Body of pancreas (tissue), 4 donors: ENCODE results near the gene IL1R1. TPM values are rescaled to one million over a fixed set of nuclear protein-coding genes. Genes with fewer than 3 reads are reported as not detected.
"Not testable (repeated sequence)": the region's sequence is repeated elsewhere in the genome, so short reads cannot be mapped to it uniquely, and the experiment has no call there.

Experiments used
- ATAC-seq: fragments of 150-250 bp; one replicate; pipeline ENCODE4 v1.9.1; 2016
- DNase-seq, 4 donors: peaks; one replicate each; pipeline ENCODE4 v3.0.0-alpha.2; 2019
- H3K27ac ChIP-seq, 4 donors: fragments of 200-600 bp; sonication (generic); 1 replicate in 3 of 4; 2 replicates in 1 of 4; pipeline versions ENCODE4 v1.5.1 to v1.6.1; 2016 to 2019; ENCODE audit warnings: mild to moderate bottlenecking in 1 of 4, mixed read lengths in 1 of 4, moderate library complexity in 1 of 4
- H3K27me3 ChIP-seq, 2 donors: fragments of 200-600 bp; sonication (generic); one replicate each; pipeline ENCODE4 v1.6.0; 2016; ENCODE audit warnings: mild to moderate bottlenecking in 1 of 2
- H3K36me3 ChIP-seq, 2 donors: fragments of 200-600 bp; sonication (generic); replicated peaks in 1 of 2; 2 replicates each; pipeline ENCODE4 v1.5.1; 2016; ENCODE audit warnings: low read depth in 2 of 2; ENCODE audit not compliant: insufficient read depth in 1 of 2
- H3K4me1 ChIP-seq: fragments of 200-600 bp; sonication (generic); one replicate; pipeline ENCODE4 v1.6.0; 2016
- H3K4me3 ChIP-seq, 2 donors: fragments of 200-600 bp; sonication (generic); 1 replicate in 1 of 2; 2 replicates in 1 of 2; pipeline ENCODE4 v1.5.1; 2016 to 2019
- H3K9me3 ChIP-seq, 3 donors: fragments of 200-600 bp; sonication (generic); 1 replicate in 2 of 3; 2 replicates in 1 of 3; pipeline ENCODE4 v1.5.1; 2016
- CTCF ChIP-seq, 7 experiments: fragments of 450-650 bp in 4 of 7; fragments of 200-600 bp in 3 of 7; sonication (generic) in 3 of 7; IDR thresholded peaks; one replicate each; pipeline ENCODE4 v1.5.1; 2016 to 2019; ENCODE audit warnings: antibody characterized with exemption in 7 of 7
- POLR2A ChIP-seq, 3 donors: fragments of 450-650 bp; IDR thresholded peaks; one replicate each; pipeline ENCODE4 v1.6.1; 2016; ENCODE audit warnings: antibody characterized with exemption in 3 of 3, mild to moderate bottlenecking in 2 of 3
- WGBS, 2 donors: methylation state at CpG; one replicate each; pipeline ENCODE4 v1.1.5; 2017; 5-methylcytosine and 5-hydroxymethylcytosine counted together
- intact Hi-C: fragments of 100-400 bp; cut with DNase I; formaldehyde crosslinking; loops from one replicate; pipeline ENCODE4 v1.15.1; 2023
- total RNA-seq, 2 donors: library from RNA; depleted of rRNA; stranded (reverse); fragments of >200 nt; gene quantifications; one replicate each; pipeline ENCODE4 v1.1.0, GENCODE V29; 2016

The IL1R1 gene
- total RNA-seq, 2 donors from 2014 or later: 53.4 to 55.4 TPM

GRCh38 chr2:102103284-102103683, 39.3 kb upstream of the IL1R1 start:
- Histone ChIP-seq H3K27me3 (no peaks in the 10 kb centered on the region), H3K36me3 (no peaks in the 10 kb centered on the region), H3K27ac (peak overlapping the region in 3 of 4 donors; percentile 81 to 91 (median 84)), H3K9me3 (no peaks in the 10 kb centered on the region), H3K4me1 (peaks cover 85% of the 10 kb centered on the region), H3K4me3 (no peak overlapping the region)
- intact Hi-C loops: no loop called here
- DNase-seq (no peak), ATAC-seq (no peak)
- TF ChIP-seq CTCF (IDR thresholded peaks at IDR 0.05) (no peak), POLR2A (IDR thresholded peaks at IDR 0.05) (no peak)
- WGBS, 2 donors: 87 to 90% methylated on average over 8 of the region's 8 CpGs

DNA sequence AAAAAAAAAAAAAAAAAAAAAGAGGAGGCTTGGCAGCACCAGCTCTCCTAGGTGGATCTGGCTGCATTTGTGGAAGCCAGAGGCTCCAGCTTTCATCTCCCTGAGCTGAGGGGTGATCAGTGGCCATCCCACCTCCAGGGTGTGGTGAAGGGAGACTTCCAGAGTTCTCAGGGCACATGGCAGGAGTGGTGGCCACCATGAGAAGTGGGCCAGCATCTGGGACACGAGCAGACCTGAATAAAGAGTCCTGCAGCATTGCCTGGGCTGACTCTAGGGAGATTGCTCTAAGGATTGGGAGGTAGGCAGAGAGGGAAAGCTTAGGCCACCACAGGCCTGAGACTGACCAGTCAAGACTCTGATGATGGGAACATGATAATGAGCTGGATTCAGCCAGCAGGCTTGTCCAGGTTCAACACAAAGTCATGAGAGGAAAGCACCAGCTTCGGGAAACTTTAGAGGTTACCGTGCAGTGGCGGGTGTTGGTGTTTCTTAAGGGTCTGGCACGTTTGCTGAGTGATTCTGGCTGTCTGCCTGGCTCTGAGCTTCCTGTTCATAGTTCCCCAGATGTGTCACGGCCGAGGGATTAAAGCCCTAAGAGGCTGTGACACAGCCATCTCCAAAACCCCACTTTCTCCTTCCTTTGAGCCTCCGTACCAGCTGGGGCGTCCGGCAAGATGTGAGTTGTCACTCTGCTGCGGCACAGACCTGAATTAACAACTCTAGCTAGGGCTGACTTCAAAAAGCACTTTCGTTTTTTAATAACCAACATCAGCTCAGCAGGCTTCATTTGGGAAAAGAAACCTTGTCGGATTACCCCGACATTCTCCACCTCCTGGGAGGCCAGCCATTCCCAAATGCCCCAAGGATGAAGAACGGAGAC, 38.3 kb upstream of the IL1R1 start:
- 28 to 38% methylated on average over 9 to 15 of the region's 15 CpGs for WGBS, 2 donors

GRCh38 chr2:102106133-102106556, 36.4 kb upstream of the IL1R1 start:
- H3K27me3 ChIP-seq: no peaks in the 10 kb centered on the region
- DNase-seq: peak in 1 of 4 donors; percentile 46
- peaks cover 91% of the 10 kb centered on the region for H3K4me1 ChIP-seq
- H3K9me3 ChIP-seq: no peaks in the 10 kb centered on the region
- 8 to 16% methylated on average over 5 of the region's 5 CpGs for WGBS, 2 donors
- no peak for TF ChIP-seq POLR2A (IDR thresholded peaks at IDR 0.05)
- no peak for TF ChIP-seq CTCF (IDR thresholded peaks at IDR 0.05)
- H3K27ac ChIP-seq: peak overlapping the region; percentile 33 to 91 (median 82)
- H3K4me3 ChIP-seq: no peak overlapping the region
- ATAC-seq: peak; percentile 31
- intact Hi-C loops: no loop called here
- H3K36me3 ChIP-seq: no peaks in the 10 kb centered on the region

More for the DNA sequence above, 38.3 kb upstream of the IL1R1 start:
- no peak overlapping the region for H3K4me3 ChIP-seq
- H3K9me3 ChIP-seq: no peaks in the 10 kb centered on the region
- H3K36me3 ChIP-seq: no peaks in the 10 kb centered on the region
- TF ChIP-seq CTCF (IDR thresholded peaks at IDR 0.05) (no peak), POLR2A (IDR thresholded peaks at IDR 0.05) (peak in 1 of 3 donors; percentile 32)
- H3K27ac ChIP-seq: peak overlapping the region; percentile 14 to 91 (median 82)
- intact Hi-C loops: no loop called here
- ATAC-seq (peak; percentile 10), DNase-seq (peak; percentile 58 to 79 (median 72))
- H3K27me3 ChIP-seq: no peaks in the 10 kb centered on the region
- peaks cover 91% of the 10 kb centered on the region for H3K4me1 ChIP-seq

GRCh38 chr2:102106813-102107740, 35.5 kb upstream of the IL1R1 start:
- H3K27me3 ChIP-seq, DNase-seq, H3K36me3 ChIP-seq, intact Hi-C loops, H3K4me3 ChIP-seq, H3K9me3 ChIP-seq, ATAC-seq: not testable (repeated sequence)
- H3K4me1 ChIP-seq: peaks cover 91% of the 10 kb centered on the region
- peak overlapping the region in 3 of 4 donors; percentile 81 to 91 (median 84) for H3K27ac ChIP-seq
- WGBS, 2 donors: 49 to 60% methylated on average over 6 of the region's 6 CpGs

DNA sequence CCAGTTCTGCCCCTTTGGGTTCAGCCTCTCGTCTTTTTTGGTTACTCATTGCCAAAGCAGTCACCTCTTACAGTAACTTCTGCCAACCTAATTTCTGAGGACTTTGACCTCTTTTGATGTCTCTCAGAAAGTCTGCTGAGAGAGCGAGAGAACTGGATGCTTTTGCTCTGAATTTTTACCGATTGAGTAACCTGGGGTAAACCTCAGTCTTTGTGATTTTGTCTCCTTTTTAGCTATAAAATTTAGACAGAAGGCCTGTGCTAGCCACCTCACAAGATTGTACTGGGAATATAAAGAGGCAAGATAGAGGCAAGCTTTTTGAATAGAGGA, 34.8 kb upstream of the IL1R1 start:
- ATAC-seq: peak; percentile 54
- no peaks in the 10 kb centered on the region for H3K9me3 ChIP-seq
- TF ChIP-seq POLR2A (IDR thresholded peaks at IDR 0.05): no peak
- TF ChIP-seq CTCF (IDR thresholded peaks at IDR 0.05): no peak
- H3K4me1 ChIP-seq: peaks cover 89% of the 10 kb centered on the region
- DNase-seq: no peak
- H3K36me3 ChIP-seq: no peaks in the 10 kb centered on the region
- H3K4me3 ChIP-seq: no peak overlapping the region
- H3K27me3 ChIP-seq: no peaks in the 10 kb centered on the region
- intact Hi-C loops: no loop called here
- WGBS, 2 donors: 15 to 23% methylated on average over 3 of the region's 3 CpGs
- H3K27ac ChIP-seq: peak overlapping the region in 3 of 4 donors; percentile 75 to 84 (median 81)
